PC-3 (cell line): ENCODE results near the gene C19orf81. TPM values are rescaled to one million over a fixed set of nuclear protein-coding genes. Genes with fewer than 3 reads are reported as not detected.

ENCODE experiments used
- ATAC-seq: fragments of 200-7000 bp; cut with Tn5 transposase; 2 replicates; pipeline ENCODE4 v1.9.1; 2020; ENCODE audit warnings: mild to moderate bottlenecking, moderate library complexity
- BruUV-seq: library from RNA; stranded (reverse); fragments of 400-500 nt; replicated peaks from 2 replicates; lab custom pipeline; 2021; lab: Mats Ljungman, UMichigan
- CTCF ChIA-PET: fragments of 300-600 bp; sonication (Branson Sonifier 250); formaldehyde crosslinking; loops from one replicate; lab custom pipeline; 2022; ENCODE audit warnings: antibody characterized with exemption; lab: Charles Lee
- POLR2A ChIA-PET: fragments of 300-600 bp; sonication (Branson Sonifier 250); formaldehyde crosslinking; loops from one replicate; lab custom pipeline; 2022; ENCODE audit warnings: antibody characterized with exemption; ENCODE audit not compliant: unreplicated experiment; lab: Charles Lee
- DNase-seq: peaks from one replicate; pipeline ENCODE4 v3.0.0-alpha.2; 2015
- H2AFZ ChIP-seq: fragments of 300-600 bp; sonication (generic); 2 replicates; pipeline ENCODE4 v1.6.0; 2016; ENCODE audit warnings: antibody characterized with exemption, low read length
- H3F3A ChIP-seq: fragments of 300-600 bp; sonication (generic); one replicate; pipeline ENCODE4 v1.6.0; 2017; ENCODE audit warnings: antibody characterized with exemption, low read length, control low read depth, mild to moderate bottlenecking; ENCODE audit not compliant: unreplicated experiment
- H3K27ac ChIP-seq: fragments of 300-600 bp; sonication (generic); 2 replicates; pipeline ENCODE4 v1.5.1; 2016; ENCODE audit warnings: mild to moderate bottlenecking, low read length
- H3K27me3 ChIP-seq: fragments of 300-600 bp; sonication (generic); 2 replicates; pipeline ENCODE4 v1.6.1; 2016; ENCODE audit warnings: low read length, mixed read lengths
- H3K36me3 ChIP-seq: fragments of 300-600 bp; sonication (generic); 2 replicates; pipeline ENCODE4 v1.6.1; 2016; ENCODE audit warnings: low read depth, mixed run types, low read length, mixed read lengths
- H3K4me1 ChIP-seq: fragments of 300-600 bp; sonication (generic); 2 replicates; pipeline ENCODE4 v1.5.1; 2016; ENCODE audit warnings: low read length; ENCODE audit not compliant: insufficient read depth
- H3K4me2 ChIP-seq: fragments of 300-600 bp; sonication (generic); 2 replicates; pipeline ENCODE4 v1.6.0; 2016; ENCODE audit warnings: low read length
- H3K4me3 ChIP-seq: fragments of 300-600 bp; sonication (generic); 2 replicates; pipeline ENCODE4 v1.5.1; 2016; ENCODE audit warnings: mild to moderate bottlenecking, low read length, mixed read lengths
- H3K79me2 ChIP-seq: fragments of 300-600 bp; sonication (generic); 2 replicates; pipeline ENCODE4 v1.6.1; 2017; ENCODE audit warnings: low read length, mixed read lengths
- H3K9ac ChIP-seq: fragments of 300-600 bp; sonication (generic); 2 replicates; pipeline ENCODE4 v1.6.0; 2016; ENCODE audit warnings: mild to moderate bottlenecking, low read length
- H3K9me2 ChIP-seq: fragments of 300-600 bp; sonication (generic); replicated peaks from 2 replicates; pipeline ENCODE4 v1.6.1; 2016; ENCODE audit warnings: mixed run types, low read length, mixed read lengths
- H3K9me3 ChIP-seq: fragments of 300-600 bp; sonication (generic); 2 replicates; pipeline ENCODE4 v1.6.1; 2016; ENCODE audit warnings: low read length, mixed read lengths
- H4K20me1 ChIP-seq: fragments of 300-600 bp; sonication (generic); 2 replicates; pipeline ENCODE4 v1.6.1; 2016; ENCODE audit warnings: low read length, mixed read lengths
- EZH2 ChIP-seq: fragments of 300-600 bp; sonication (generic); IDR thresholded peaks from one replicate; pipeline ENCODE4 v1.6.1; 2017; ENCODE audit warnings: antibody characterized with exemption, mild to moderate bottlenecking, low read length; ENCODE audit not compliant: unreplicated experiment
- EZH2phosphoT487 ChIP-seq: fragments of 300-600 bp; sonication (generic); IDR thresholded peaks from 2 replicates; pipeline ENCODE4 v1.6.1; 2018; ENCODE audit warnings: mild to moderate bottlenecking, antibody characterized with exemption, low read length, borderline replicate concordance
- intact Hi-C: fragments of 100-400 bp; cut with micrococcal nuclease; formaldehyde crosslinking; loops from 2 replicates; pipeline ENCODE4 v1.9.0; 2023
- total RNA-seq: library from RNA; depleted of rRNA; stranded (reverse); fragments of >200 nt; gene quantifications from 2 replicates; pipeline ENCODE4 v1.2.3, GENCODE V29; 2014
- TF ChIP-seq, protein P1 (sequence below): fragments of 300-600 bp; sonication (generic); conservative IDR thresholded peaks from 2 replicates; pipeline ENCODE4 v1.5.1; 2017; ENCODE audit warnings: antibody characterized with exemption, low read depth, mild to moderate bottlenecking, low read length

C19orf81 gene
- total RNA-seq, 1 experiment from 2014 or later: 5.7 TPM

- 0 out of 2 replicates have a peak, but pooled peaks cover 4% of the 10 kb centered on the region for H3K4me1 ChIP-seq
- no peak overlapping the region for H3K27ac ChIP-seq
- H2AFZ ChIP-seq: no peak overlapping the region
- H3K4me2 ChIP-seq: no peak overlapping the region
- no peaks in the 10 kb centered on the region for H3K9me2 ChIP-seq
- no peaks in the 10 kb centered on the region for H3K36me3 ChIP-seq
- H3F3A ChIP-seq: no peaks in the 10 kb centered on the region
- CTCF ChIA-PET: no interaction called here
- POLR2A ChIA-PET: no interaction called here
- H3K27me3 ChIP-seq: peaks cover 49% of the 10 kb centered on the region
- intact Hi-C loops: no loop called here
- H3K9me3 ChIP-seq: no peaks in the 10 kb centered on the region
- TF ChIP-seq, protein P1, sequence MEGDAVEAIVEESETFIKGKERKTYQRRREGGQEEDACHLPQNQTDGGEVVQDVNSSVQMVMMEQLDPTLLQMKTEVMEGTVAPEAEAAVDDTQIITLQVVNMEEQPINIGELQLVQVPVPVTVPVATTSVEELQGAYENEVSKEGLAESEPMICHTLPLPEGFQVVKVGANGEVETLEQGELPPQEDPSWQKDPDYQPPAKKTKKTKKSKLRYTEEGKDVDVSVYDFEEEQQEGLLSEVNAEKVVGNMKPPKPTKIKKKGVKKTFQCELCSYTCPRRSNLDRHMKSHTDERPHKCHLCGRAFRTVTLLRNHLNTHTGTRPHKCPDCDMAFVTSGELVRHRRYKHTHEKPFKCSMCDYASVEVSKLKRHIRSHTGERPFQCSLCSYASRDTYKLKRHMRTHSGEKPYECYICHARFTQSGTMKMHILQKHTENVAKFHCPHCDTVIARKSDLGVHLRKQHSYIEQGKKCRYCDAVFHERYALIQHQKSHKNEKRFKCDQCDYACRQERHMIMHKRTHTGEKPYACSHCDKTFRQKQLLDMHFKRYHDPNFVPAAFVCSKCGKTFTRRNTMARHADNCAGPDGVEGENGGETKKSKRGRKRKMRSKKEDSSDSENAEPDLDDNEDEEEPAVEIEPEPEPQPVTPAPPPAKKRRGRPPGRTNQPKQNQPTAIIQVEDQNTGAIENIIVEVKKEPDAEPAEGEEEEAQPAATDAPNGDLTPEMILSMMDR: no peak
- no peak for TF ChIP-seq EZH2
- no peak for TF ChIP-seq EZH2phosphoT487
- H3K4me3 ChIP-seq: no peak overlapping the region
- no peak overlapping the region for H3K9ac ChIP-seq
- H3K79me2 ChIP-seq: no peaks in the 10 kb centered on the region
- DNase-seq (no peak), ATAC-seq (no peak)
- BruUV-seq: no TSS peak
- no peaks in the 10 kb centered on the region; the same call in 1 of the 2 replicates for H4K20me1 ChIP-seq
Observed at GRCh38 chr19:50697414-50698124, 48.3 kb downstream of the C19orf81 start.

GRCh38 chr19:50701367-50701985 lies 52.2 kb downstream of the C19orf81 start:
- Histone ChIP-seq H3K27ac (no peak overlapping the region), H3K9me3 (no peaks in the 10 kb centered on the region), H4K20me1 (no peaks in the 10 kb centered on the region), H3K79me2 (no peaks in the 10 kb centered on the region), H2AFZ (no peak overlapping the region), H3K9me2 (no peaks in the 10 kb centered on the region), H3K27me3 (peaks cover 35% of the 10 kb centered on the region), H3K9ac (no peak overlapping the region), H3K36me3 (no peaks in the 10 kb centered on the region), H3K4me3 (no peak overlapping the region), H3K4me2 (no peak overlapping the region), H3F3A (no peaks in the 10 kb centered on the region), H3K4me1 (peaks cover 15% of the 10 kb centered on the region)
- ChIA-PET POLR2A (no interaction called here), CTCF (no interaction called here)
- DNase-seq (no peak), ATAC-seq (no peak)
- TF ChIP-seq, protein P1: no peak
- TF ChIP-seq EZH2phosphoT487 (no peak), EZH2 (no peak)
- no TSS peak for BruUV-seq
- intact Hi-C loops: no loop called here
